Right lobe of liver (tissue), 6 donors: Measurements from ENCODE around the gene PTGR2. TPM values are rescaled to one million over a fixed set of nuclear protein-coding genes. Genes with fewer than 3 reads are reported as not detected.
"Not testable (repeated sequence)": the region's sequence is repeated elsewhere in the genome, so short reads cannot be mapped to it uniquely, and the experiment has no call there.

Experiments
- ATAC-seq, 4 donors: fragments of 200-7000 bp; cut with Tn5 transposase; one replicate each; pipeline ENCODE4 v1.9.1; 2020; ENCODE audit warnings: mild to moderate bottlenecking in 4 of 4, moderate library complexity in 4 of 4
- DNase-seq, 3 donors: peaks; one replicate each; pipeline ENCODE4 v3.0.0-alpha.2; 2020
- H3K27ac ChIP-seq, 3 donors: fragments of 200-600 bp; one replicate each; pipeline ENCODE4 v1.8.0; 2022
- H3K27me3 ChIP-seq, 2 donors: fragments of 200-600 bp; one replicate each; pipeline ENCODE4 v1.8.0; 2022
- H3K36me3 ChIP-seq, 4 donors: fragments of 200-600 bp; sonication (generic) in 1 of 4; one replicate each; pipeline versions ENCODE4 v1.5.1 to v1.8.0; 2017 to 2022; ENCODE audit warnings: control low read depth in 1 of 4
- H3K4me1 ChIP-seq, 4 donors: fragments of 200-600 bp; sonication (generic) in 1 of 4; one replicate each; pipeline versions ENCODE4 v1.5.1 to v1.8.0; 2017 to 2022; ENCODE audit warnings: control low read depth in 1 of 4
- H3K4me3 ChIP-seq, 3 donors: fragments of 200-600 bp; one replicate each; pipeline ENCODE4 v1.8.0; 2022
- H3K9me3 ChIP-seq, 4 donors: fragments of 200-600 bp; sonication (generic) in 1 of 4; one replicate each; pipeline versions ENCODE4 v1.5.1 to v1.8.0; 2017 to 2022; ENCODE audit warnings: control low read depth in 1 of 4
- POLR2A ChIP-seq: fragments of 450-650 bp; IDR thresholded peaks from one replicate; pipeline ENCODE4 v1.6.1; 2017; ENCODE audit warnings: antibody characterized with exemption, mild to moderate bottlenecking
- WGBS: methylation state at CpG from one replicate; pipeline ENCODE4 v1.1.6; 2018; ENCODE audit warnings: low coverage, low lambda C conversion rate; ENCODE audit not compliant: insufficient coverage; ENCODE audit errors: missing lambda C conversion rate; 5-methylcytosine and 5-hydroxymethylcytosine counted together
- intact Hi-C, 2 donors: fragments of 100-400 bp; cut with DNase I; formaldehyde crosslinking; loops; one replicate each; pipeline versions ENCODE4 v1.11.2 to v1.14.1; 2022
- total RNA-seq, 6 experiments: library from RNA; depleted of rRNA in 2 of 6; stranded (reverse); fragments of >200 nt in 2 of 6; fragmentation: NEBNext Ultra II Directional in 3 of 6; extraction: Animal tissue kit (Norgen Biotek cat#: 25700) in 3 of 6; gene quantifications; one replicate each; pipeline versions ENCODE4 v1.1.0 to v1.2.4, GENCODE V29; 2016 to 2023
- TF ChIP-seq, protein P1 (sequence below), 4 donors: fragments of 200-600 bp in 3 of 4; fragments of 450-650 bp in 1 of 4; IDR thresholded peaks; one replicate each; pipeline versions ENCODE4 v1.5.1 to v1.8.0; 2016 to 2022; ENCODE audit warnings: antibody characterized with exemption in 4 of 4, mild to moderate bottlenecking in 2 of 4
- donor health status: DM: no; HTN: yes; CAD: no.
- donor health status: DM: no; HTN: no; CAD: no.
- donor health status: DM: no; HTN: no; CAD: no.
- donor health status: DM: no; HTN: yes; CAD: no.
- donor health status: DM: no; HTN: yes; CAD: no.

PTGR2 gene
- total RNA-seq, 6 experiments from 2014 or later = 8.0 to 22.4 (median 12.4) TPM

DNA sequence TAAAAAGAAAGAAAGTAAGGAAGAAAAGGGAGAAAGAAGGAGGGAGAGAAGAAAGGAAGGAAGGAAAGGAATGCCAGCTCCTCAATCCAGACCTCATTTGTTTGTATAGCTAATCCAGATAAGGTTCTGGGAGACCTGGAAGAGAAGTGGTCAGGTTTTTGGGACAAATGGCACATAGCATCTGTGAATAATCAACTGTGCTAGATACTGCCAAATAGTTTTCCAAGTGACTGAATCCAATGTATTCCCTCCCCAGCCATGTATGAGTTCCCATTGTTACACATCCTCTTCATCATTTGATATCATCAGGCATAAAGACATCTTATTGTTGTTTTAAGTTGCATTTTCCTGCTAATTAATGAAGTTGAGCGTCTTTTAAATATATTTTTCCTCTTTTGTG is 18.6 kb upstream of the PTGR2 start:
- intact Hi-C loops = no loop called here
- Histone ChIP-seq H3K4me1 (peaks cover 0 to 25% (median 8%) of the 10 kb centered on the region in 4 donors), H3K36me3 (no peaks in the 10 kb centered on the region), H3K27ac (no peak overlapping the region), H3K9me3 (no peaks in the 10 kb centered on the region), H3K27me3 (no peaks in the 10 kb centered on the region), H3K4me3 (no peak overlapping the region)
- 82% methylated on average over 1 of the region's 1 CpG for WGBS
- ATAC-seq (peak in 2 of 4 donors; percentile 5 to 25), DNase-seq (no peak)
- no peak for TF ChIP-seq POLR2A
- TF ChIP-seq, protein P1, sequence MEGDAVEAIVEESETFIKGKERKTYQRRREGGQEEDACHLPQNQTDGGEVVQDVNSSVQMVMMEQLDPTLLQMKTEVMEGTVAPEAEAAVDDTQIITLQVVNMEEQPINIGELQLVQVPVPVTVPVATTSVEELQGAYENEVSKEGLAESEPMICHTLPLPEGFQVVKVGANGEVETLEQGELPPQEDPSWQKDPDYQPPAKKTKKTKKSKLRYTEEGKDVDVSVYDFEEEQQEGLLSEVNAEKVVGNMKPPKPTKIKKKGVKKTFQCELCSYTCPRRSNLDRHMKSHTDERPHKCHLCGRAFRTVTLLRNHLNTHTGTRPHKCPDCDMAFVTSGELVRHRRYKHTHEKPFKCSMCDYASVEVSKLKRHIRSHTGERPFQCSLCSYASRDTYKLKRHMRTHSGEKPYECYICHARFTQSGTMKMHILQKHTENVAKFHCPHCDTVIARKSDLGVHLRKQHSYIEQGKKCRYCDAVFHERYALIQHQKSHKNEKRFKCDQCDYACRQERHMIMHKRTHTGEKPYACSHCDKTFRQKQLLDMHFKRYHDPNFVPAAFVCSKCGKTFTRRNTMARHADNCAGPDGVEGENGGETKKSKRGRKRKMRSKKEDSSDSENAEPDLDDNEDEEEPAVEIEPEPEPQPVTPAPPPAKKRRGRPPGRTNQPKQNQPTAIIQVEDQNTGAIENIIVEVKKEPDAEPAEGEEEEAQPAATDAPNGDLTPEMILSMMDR (IDR thresholded peaks at IDR 0.05) = no peak

DNA sequence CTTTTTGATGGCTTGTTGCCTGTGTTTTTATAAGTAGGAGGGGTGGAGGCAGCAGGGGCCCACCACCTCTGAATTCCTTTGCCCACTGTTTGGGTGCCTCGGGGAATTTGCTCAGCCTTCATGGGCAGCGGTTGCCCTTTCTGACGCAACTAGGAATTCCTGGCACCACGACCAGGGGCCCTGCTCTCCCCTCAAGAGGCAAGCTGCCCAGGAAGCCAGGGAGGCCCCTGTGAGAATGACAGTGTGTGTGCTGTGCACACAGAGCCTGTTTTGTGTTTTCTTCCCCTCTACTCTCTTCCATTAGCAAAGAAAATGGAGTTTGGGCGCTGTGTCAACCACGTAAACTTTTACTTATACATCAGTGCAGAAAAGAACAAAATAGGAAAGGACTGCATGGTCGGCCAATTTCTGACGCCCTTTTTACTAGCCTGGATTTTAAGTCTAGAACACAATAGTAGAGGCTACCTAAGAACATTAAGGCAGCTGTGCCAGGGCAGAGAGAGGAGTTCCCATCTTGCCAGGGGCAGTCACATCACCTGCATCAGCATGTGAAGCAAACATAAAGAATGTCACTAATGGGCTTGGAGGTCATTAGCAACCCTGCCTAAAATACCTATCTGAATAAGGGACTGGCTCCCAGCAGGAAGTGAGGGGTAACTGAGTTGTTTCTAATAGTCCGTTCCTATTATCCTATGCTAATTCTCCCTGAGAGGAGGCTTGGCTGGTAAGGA is 17.9 kb upstream of the PTGR2 start:
- DNase-seq (peak in 2 of 3 donors; percentile 43 to 71), ATAC-seq (peak in 3 of 4 donors; percentile 26 to 56 (median 48))
- Histone ChIP-seq H3K4me3 (no peak overlapping the region), H3K36me3 (no peaks in the 10 kb centered on the region), H3K9me3 (no peaks in the 10 kb centered on the region), H3K27me3 (no peaks in the 10 kb centered on the region), H3K4me1 (peaks cover 0 to 25% (median 8%) of the 10 kb centered on the region in 4 donors), H3K27ac (peak overlapping the region in 1 of 3 donors; percentile 33)
- intact Hi-C loops = no loop called here
- no peak for TF ChIP-seq POLR2A
- TF ChIP-seq, protein P1 (IDR thresholded peaks at IDR 0.05) = no peak
- WGBS = 56% methylated on average over 5 of the region's 9 CpGs

DNA sequence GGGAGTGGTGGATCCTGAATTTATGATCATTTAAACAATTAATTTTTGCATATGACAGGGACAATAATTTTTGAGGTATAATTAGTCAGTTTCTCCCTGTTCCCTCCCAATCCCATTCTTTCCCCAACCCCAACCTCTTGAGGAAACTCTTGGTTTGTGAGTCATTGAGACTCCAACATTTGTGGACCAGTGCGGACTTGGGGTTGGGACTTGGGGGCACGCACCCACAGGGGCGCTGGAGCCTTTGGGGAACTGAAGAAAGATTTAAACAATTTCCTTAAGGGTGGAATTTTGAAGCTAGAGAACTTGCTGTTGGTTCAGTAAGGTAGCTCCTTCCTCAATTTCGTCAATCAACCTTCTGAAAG is 17.4 kb upstream of the PTGR2 start:
- intact Hi-C loops = no loop called here
- DNase-seq (no peak), ATAC-seq (no peak)
- no peak for TF ChIP-seq POLR2A
- TF ChIP-seq, protein P1 (IDR thresholded peaks at IDR 0.05) = no peak
- Histone ChIP-seq H3K4me1 (peaks cover 0 to 25% (median 8%) of the 10 kb centered on the region in 4 donors), H3K4me3 (no peak overlapping the region), H3K9me3 (no peaks in the 10 kb centered on the region), H3K36me3 (no peaks in the 10 kb centered on the region), H3K27me3 (no peaks in the 10 kb centered on the region), H3K27ac (no peak overlapping the region)
- 83% methylated on average over 4 of the region's 4 CpGs for WGBS

DNA sequence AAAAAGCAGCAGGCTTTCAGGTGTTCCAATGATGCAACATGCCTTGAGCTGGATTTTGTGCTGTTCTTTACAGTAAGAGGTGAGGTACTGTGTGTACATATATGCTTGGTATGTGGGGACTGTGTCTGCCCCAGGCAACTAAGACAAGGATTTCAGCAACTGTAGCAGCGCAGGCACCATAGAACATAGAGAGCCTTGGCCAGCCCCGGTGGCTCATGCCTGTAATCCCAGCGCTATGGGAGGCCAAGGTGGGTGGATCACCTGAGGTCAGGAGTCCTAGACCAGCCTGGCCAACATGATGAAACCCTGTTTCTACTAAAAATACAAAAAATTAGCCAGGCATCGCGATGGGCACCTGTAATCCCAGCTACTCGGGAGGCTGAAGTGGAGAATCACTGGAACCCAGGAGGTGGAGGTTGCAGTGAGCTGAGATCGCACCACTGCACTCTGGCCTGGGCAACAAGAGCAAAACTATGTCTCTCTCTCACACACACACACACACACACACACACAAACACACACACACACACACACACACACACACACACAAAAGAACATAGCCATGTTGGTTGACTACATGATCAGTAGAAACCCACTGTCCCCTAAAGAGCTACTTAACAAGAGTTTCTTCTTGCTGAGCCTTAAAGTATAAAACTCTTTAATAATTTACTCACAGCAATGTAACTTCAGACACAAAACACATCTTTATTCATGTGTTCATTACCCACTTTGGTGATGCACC is 13.2 kb upstream of the PTGR2 start:
- H3K9me3 ChIP-seq, H3K36me3 ChIP-seq, H3K27me3 ChIP-seq, H3K27ac ChIP-seq, H3K4me3 ChIP-seq, intact Hi-C loops: not testable (repeated sequence)
- peak; percentile 41 to 61 (median 52) for ATAC-seq
- WGBS = 28% methylated on average over 5 of the region's 7 CpGs
- H3K4me1 ChIP-seq = peaks cover 0 to 20% (median 8%) of the 10 kb centered on the region in 4 donors
- peak; percentile 30 to 66 (median 64) for DNase-seq

DNA sequence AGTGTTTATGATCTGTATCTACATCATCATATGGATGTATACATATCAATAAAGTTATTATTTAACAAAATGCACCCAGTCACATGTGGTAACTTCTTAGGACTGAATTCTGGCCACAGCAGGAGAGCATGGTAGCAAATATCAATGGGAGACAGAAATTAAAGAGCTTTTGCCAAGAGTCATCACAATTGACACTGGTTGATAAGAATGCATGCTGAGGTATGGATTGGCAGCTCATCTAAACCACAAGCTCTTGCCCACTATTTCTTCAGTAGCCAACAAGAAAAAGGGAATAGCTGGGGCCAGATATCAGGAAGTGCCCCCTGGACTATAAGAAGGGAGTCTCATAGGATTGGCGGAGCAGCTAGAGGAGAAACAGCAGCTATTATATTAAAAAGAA is 9.4 kb upstream of the PTGR2 start:
- H3K27me3 ChIP-seq = no peaks in the 10 kb centered on the region
- intact Hi-C loops = no loop called here
- ATAC-seq = no peak
- DNase-seq = no peak
- no peak overlapping the region for H3K4me3 ChIP-seq
- peaks cover 0 to 4% (median 2%) of the 10 kb centered on the region in 4 donors for H3K4me1 ChIP-seq
- TF ChIP-seq, protein P1 (IDR thresholded peaks at IDR 0.05) = no peak
- no peak for TF ChIP-seq POLR2A
- no peaks in the 10 kb centered on the region for H3K9me3 ChIP-seq
- no peak overlapping the region for H3K27ac ChIP-seq
- H3K36me3 ChIP-seq = no peaks in the 10 kb centered on the region
- WGBS = 90% methylated on average over 1 of the region's 1 CpG
